Ovary (tissue), 3 donors: ENCODE data around the gene EHMT2.
A peak's percentile ranks its signal among the peaks of the same experiment; 100 is the strongest.

Experiments used
- CTCF ChIP-seq, 3 donors: fragments of 450-650 bp in 2 of 3; fragments of 200-600 bp in 1 of 3; IDR thresholded peaks; one replicate each; pipeline versions ENCODE4 v1.5.1 to v1.8.0; 2016 to 2022; ENCODE audit warnings: antibody characterized with exemption in 3 of 3, mild to moderate bottlenecking in 1 of 3
- EP300 ChIP-seq: sonication (generic); formaldehyde crosslinking; IDR thresholded peaks from one replicate; pipeline ENCODE4 v1.6.1; 2017; ENCODE audit warnings: antibody characterized with exemption
- POLR2A ChIP-seq: fragments of 450-650 bp; IDR thresholded peaks from one replicate; pipeline ENCODE4 v1.6.1; 2017; ENCODE audit warnings: antibody characterized with exemption, mild to moderate bottlenecking, moderate library complexity
- donor health status: DM: no; HTN: no; CAD: no.

- peak in 2 of 3 donors; percentile 13 to 16 for TF ChIP-seq CTCF (IDR thresholded peaks at IDR 0.05)
- TF ChIP-seq POLR2A, result peak; percentile 50
- no peak for TF ChIP-seq EP300
Measured at GRCh38 chr6:31834367-31835250, 62.9 kb downstream of the EHMT2 start.
